MG63 (cell line): Measurements from ENCODE around the gene PRR14. TPM values are rescaled to one million over a fixed set of nuclear protein-coding genes. Genes with fewer than 3 reads are reported as not detected.
A peak's percentile ranks its signal among the peaks of the same experiment; 100 is the strongest.
"Not testable (repeated sequence)": the region's sequence is repeated elsewhere in the genome, so short reads cannot be mapped to it uniquely, and the experiment has no call there.

ENCODE experiments used
- DNase-seq: peaks from one replicate; pipeline ENCODE4 v3.0.0-alpha.2; 2020
- H3K27me3 ChIP-seq: fragments of 250-450 bp; sonication (Bioruptor Pico); 2 replicates; pipeline ENCODE4 v1.5.1; 2020; ENCODE audit warnings: mild to moderate bottlenecking, moderate library complexity
- H3K36me3 ChIP-seq: fragments of 250-450 bp; sonication (Bioruptor Pico); 2 replicates; pipeline ENCODE4 v1.5.1; 2020; ENCODE audit warnings: mild to moderate bottlenecking, moderate library complexity
- H3K4me3 ChIP-seq: fragments of 250-450 bp; sonication (Bioruptor Pico); 2 replicates; pipeline ENCODE4 v1.5.1; 2020; ENCODE audit warnings: mild to moderate bottlenecking, moderate library complexity
- H3K9me3 ChIP-seq: fragments of 250-450 bp; sonication (Bioruptor Pico); 2 replicates; pipeline ENCODE4 v1.5.1; 2020; ENCODE audit warnings: mild to moderate bottlenecking, moderate library complexity
- total RNA-seq: library from RNA; depleted of rRNA; stranded (reverse); fragments of >200 nt; shearing (Covaris generic); gene quantifications from 2 replicates; pipeline ENCODE4 v1.2.3, GENCODE V29; 2014; ENCODE audit warnings: low replicate concordance

PRR14 gene
- total RNA-seq, 1 experiment from 2014 or later: 5.3 TPM

DNA sequence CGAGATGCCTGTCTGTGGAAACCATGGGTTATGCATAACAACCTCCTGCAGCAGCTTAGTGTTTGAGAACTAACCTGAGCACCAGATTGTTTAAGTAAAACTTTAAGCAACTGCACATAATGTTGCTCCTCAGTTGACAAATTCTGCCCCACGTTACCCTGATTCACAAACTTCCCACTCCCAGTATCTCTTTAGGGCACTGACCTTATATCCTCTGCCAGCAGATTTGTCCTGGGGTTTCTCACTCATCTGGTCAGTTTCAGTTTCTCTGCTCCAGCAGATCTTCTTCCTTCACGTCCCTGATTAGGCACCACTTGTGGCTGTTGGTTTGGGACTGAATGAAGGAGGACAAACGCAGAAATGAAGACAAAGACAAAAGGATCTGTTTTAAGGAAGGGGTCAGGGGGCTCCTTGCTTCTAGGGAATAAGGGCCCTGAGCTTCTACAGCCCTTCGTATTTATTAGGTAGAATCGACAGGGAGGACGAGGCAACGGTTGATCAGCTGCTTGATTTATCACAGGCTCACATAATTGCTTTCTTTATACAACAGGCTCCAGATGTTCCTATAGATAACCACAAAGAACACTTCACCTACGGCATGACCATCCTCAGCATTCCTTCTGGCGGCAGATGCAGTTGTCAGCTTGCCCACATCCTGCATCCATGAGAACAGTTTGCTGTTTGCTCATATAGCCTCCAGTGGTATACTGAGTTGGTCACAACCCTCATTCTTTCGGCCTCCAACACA is 27.1 kb upstream of the PRR14 start:
- Histone ChIP-seq H3K36me3 (no peaks in the 10 kb centered on the region), H3K9me3 (peaks cover 16% of the 10 kb centered on the region), H3K4me3 (no peak overlapping the region), H3K27me3 (no peaks in the 10 kb centered on the region)
- no peak for DNase-seq

DNA sequence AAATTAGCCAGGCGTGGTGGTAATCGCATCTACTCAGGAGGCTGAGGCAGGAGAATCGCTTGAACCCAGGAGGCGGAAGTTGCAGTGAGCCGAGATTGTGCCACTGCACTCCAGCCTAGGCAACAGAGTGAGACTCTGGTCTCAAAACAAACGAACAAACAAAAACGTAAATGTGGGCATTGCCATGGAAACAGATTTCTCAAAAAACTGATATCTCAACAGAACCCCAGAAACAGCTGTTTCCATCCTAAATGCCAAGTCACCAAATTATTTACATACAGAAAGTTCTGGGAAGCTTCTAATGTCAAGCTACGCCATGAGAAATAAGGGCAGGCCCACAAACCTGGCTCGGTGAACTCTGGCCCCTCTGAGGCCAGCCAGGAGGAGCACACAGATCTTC is 24.5 kb upstream of the PRR14 start:
- no peak for DNase-seq
- Histone ChIP-seq H3K9me3 (peaks cover 15% of the 10 kb centered on the region), H3K27me3 (no peaks in the 10 kb centered on the region), H3K4me3 (no peak overlapping the region), H3K36me3 (no peaks in the 10 kb centered on the region)

DNA sequence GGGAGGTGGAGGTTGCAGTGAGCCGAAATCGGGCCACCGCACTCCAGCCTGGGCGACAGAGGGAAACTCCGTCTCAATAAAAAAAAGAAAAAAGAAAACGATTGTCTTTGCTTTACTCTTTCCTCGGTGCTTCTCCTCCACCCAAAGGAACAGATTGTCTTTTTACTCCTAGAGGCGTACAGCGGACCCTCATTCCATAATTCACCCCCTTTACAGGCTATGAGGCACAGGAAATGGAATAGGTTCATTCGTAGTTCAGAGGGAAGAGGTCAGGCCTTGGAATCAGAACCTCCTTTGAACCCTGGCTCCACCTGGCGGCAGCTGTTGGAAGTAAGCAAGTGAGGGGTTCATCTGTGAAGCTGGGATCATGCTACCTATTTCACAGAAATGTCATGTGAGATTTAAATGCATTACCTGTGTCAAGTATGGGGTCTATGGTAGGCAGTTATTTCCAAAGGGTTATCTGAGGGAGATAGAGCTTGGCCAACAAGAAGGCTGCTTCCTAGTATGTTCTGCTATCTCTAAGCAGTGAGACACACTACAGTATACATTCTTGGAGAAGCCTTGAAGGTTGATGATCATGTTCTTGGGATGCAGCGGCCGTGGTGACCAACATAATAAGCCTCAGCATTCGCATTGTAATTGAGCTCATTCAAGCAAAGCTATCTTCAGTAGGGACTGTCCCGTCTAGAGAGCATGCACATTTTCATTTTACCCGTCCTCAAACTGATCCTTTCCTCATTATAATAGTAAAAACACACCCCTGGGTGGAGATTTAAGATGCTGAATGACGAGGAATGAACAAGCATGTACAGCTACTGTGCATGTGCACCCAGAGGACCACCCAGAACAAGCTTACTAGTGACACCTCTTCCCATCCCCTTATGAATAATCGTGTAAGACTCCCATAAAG is 21.9 kb upstream of the PRR14 start:
- DNase-seq: peak; percentile 74
- Histone ChIP-seq H3K36me3 (no peaks in the 10 kb centered on the region), H3K27me3 (no peaks in the 10 kb centered on the region), H3K9me3 (peaks cover 4% of the 10 kb centered on the region), H3K4me3 (no peak overlapping the region)

DNA sequence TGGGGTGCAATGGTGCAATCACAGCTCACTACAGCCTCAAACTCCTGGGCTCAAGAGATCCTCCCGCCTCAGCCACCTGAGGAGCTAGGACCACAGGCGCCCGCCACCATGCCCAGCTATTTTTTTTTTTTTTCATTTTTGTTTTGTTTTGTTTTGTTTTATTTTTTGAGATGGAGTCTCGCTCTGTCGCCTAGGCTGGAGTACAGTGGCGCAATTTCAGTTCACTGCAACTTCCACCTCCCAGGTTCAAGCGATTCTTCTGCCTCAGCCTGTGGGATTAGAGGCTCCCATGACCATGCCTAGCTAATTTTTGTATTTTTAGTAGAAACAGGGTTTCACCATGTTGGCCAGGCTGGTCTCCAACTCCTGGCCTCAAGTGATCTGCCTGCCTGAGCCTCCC is 18.3 kb upstream of the PRR14 start:
- not testable (repeated sequence) for DNase-seq, H3K27me3 ChIP-seq, H3K9me3 ChIP-seq, H3K4me3 ChIP-seq, H3K36me3 ChIP-seq

GRCh38 chr16:30633526-30633925 is 17.2 kb upstream of the PRR14 start:
- peak overlapping the region; percentile 66 for H3K4me3 ChIP-seq
- no peaks in the 10 kb centered on the region for H3K9me3 ChIP-seq
- no peaks in the 10 kb centered on the region for H3K36me3 ChIP-seq
- no peak for DNase-seq
- H3K27me3 ChIP-seq: no peaks in the 10 kb centered on the region

- no peaks in the 10 kb centered on the region for H3K9me3 ChIP-seq
- no peak overlapping the region for H3K4me3 ChIP-seq
- no peaks in the 10 kb centered on the region for H3K36me3 ChIP-seq
- DNase-seq: no peak
- no peaks in the 10 kb centered on the region for H3K27me3 ChIP-seq
Measured at GRCh38 chr16:30636599-30636998, 14.2 kb upstream of the PRR14 start.

DNA sequence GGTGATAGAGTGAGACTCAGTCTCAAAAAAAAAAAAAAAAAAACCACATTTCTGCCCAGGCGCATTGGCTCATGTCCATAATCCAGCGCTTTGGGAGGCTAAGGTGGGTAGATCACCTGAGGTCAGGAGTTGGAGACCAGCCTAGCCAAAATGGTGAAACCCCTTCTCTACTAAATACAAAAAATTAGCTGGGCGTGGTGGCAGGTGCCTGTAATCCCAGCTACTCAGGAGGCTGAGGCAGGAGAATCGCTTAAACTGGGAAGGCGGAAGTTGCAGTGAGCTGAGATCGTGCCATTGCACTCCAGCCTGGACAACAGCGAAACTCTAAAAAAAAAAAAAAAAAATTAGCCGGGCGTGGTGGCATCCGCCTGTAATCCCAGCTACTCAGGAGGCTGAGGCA is 13.6 kb upstream of the PRR14 start:
- H3K4me3 ChIP-seq, H3K27me3 ChIP-seq, DNase-seq, H3K9me3 ChIP-seq, H3K36me3 ChIP-seq: not testable (repeated sequence)

DNA sequence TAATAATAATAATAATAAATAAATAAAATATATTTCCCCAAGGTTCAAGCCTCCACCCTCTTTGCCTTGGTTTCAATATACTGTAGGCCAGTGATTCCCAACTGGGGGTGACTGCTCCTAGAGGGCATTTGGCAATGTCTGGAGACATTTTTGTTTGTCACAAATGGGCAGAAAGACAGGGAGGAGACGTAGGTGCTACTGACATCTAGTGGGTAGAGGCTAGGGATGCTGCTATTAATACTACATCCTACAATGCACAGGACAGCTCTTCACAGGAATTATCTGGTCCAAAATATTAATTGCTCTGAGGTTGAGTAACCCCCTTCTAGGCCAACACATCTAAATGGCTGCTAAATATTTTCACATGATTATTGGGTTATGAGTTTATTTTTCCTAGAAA is 12.8 kb upstream of the PRR14 start:
- Histone ChIP-seq H3K36me3 (no peaks in the 10 kb centered on the region), H3K9me3 (no peaks in the 10 kb centered on the region), H3K27me3 (no peaks in the 10 kb centered on the region), H3K4me3 (no peak overlapping the region)
- peak; percentile 43 for DNase-seq

- no peaks in the 10 kb centered on the region for H3K36me3 ChIP-seq
- H3K27me3 ChIP-seq: no peaks in the 10 kb centered on the region
- H3K9me3 ChIP-seq: no peaks in the 10 kb centered on the region
- H3K4me3 ChIP-seq: no peak overlapping the region
- no peak for DNase-seq
Measured at GRCh38 chr16:30641378-30641982, 9.3 kb upstream of the PRR14 start.

GRCh38 chr16:30644334-30644830 is 6.4 kb upstream of the PRR14 start:
- Histone ChIP-seq H3K9me3 (no peaks in the 10 kb centered on the region), H3K27me3 (no peaks in the 10 kb centered on the region), H3K36me3 (no peaks in the 10 kb centered on the region), H3K4me3 (no peak overlapping the region)
- DNase-seq: no peak

GRCh38 chr16:30645727-30646126 is 5.0 kb upstream of the PRR14 start:
- H3K36me3 ChIP-seq: no peaks in the 10 kb centered on the region

DNA sequence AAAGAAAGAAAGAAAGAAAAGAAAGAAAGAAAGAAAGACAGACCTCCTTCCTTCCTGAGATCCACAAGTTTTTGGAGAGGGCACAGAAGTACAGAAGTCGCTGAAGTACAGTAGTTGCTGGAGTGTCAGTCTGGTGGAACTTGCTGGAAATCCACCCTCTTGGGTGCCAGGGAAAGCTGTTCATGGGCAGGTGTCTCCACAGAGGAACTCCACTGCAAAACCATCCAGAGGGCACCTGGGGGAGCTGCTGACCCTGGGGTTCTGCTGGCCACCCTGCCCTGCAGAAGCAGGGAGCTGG is 3.5 kb upstream of the PRR14 start:
- Histone ChIP-seq H3K27me3 (no peaks in the 10 kb centered on the region), H3K4me3 (no peak overlapping the region), H3K9me3 (no peaks in the 10 kb centered on the region), H3K36me3 (no peaks in the 10 kb centered on the region; the same call in 1 of the 2 replicates)
- DNase-seq: no peak

More at GRCh38 chr16:30645727-30646126, 5.0 kb upstream of the PRR14 start:
- Histone ChIP-seq H3K9me3 (no peaks in the 10 kb centered on the region), H3K27me3 (no peaks in the 10 kb centered on the region), H3K4me3 (no peak overlapping the region)
- no peak for DNase-seq

DNA sequence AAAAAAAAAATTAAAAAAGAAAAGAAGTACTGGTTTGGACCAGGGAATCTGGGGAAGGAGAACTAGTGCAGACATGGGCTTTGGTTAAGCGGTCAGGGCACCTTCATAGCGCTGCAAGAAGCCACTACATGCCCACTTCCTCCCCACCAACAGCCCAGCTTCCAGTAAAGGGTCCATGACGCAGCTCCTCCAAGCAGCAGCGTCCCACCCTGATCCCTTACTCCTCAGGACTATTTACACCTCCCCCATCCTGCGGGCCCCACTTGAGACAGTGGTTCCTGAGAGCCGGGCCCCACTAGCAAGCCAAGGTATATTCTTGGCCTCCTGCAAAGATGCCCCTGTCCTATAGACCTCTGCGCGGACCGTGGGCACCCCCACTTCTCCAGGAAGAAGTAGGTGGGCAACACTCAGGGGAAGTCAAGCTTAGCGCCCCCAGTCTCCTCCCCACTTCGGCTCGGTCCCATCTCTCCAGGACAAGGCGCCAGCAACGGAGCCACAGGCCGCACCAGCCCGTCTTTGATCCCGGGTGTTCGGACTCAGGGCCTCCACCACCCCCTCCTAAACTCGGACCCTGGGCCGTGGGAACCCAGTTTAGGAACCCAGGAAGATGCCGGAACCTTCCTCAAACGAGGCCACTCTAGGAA is 913 bp upstream of the PRR14 start:
- peak overlapping the region; percentile 61 for H3K4me3 ChIP-seq
- H3K9me3 ChIP-seq: no peaks in the 10 kb centered on the region
- peaks cover 18% of the 10 kb centered on the region for H3K36me3 ChIP-seq
- no peak for DNase-seq
- no peaks in the 10 kb centered on the region for H3K27me3 ChIP-seq

- H3K4me3 ChIP-seq: peak overlapping the region; percentile 61
- no peaks in the 10 kb centered on the region for H3K9me3 ChIP-seq
- peaks cover 34% of the 10 kb centered on the region for H3K36me3 ChIP-seq
- no peaks in the 10 kb centered on the region for H3K27me3 ChIP-seq
- DNase-seq: peak; percentile 78
Measured at GRCh38 chr16:30651124-30652004, 604 bp downstream of the PRR14 start.

DNA sequence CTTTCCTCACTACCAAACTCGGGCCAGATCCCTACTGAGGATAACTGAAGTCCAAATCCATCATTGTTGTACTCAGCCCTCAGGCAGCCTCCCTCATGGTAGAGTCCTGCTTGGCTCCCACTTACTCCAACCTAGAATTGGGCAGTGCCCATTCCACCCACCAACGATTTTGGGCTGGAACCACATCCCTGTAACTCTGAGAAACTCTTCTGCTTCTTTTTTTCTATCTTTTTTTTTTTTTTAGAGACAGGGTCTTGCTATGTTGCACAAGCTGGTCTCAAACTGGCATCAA is 1.2 kb downstream of the PRR14 start:
- Histone ChIP-seq H3K9me3 (no peaks in the 10 kb centered on the region), H3K4me3 (peak overlapping the region; percentile 61), H3K36me3 (peaks cover 34% of the 10 kb centered on the region), H3K27me3 (no peaks in the 10 kb centered on the region)
- no peak for DNase-seq

DNA sequence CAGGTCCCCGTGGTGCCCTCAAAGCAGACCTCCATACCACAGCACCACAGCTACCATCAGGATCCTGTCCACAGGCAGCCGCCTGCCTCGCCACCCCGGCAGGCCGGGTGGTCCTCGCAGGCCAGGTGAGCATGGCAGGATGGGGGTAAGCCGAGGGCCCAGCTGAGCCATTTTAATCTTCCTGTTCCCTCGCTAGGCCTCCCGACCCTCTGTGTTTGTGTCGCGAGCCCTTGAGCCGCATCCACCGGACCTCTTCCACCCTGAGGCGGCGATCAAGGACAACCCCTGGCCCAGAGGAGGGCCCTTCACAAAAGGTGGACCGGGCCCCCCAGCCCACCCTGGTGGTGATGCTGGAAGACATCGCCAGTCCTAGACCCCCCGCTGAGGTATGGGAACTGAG is 2.0 kb downstream of the PRR14 start:
- no peak for DNase-seq
- H3K9me3 ChIP-seq: no peaks in the 10 kb centered on the region
- no peak overlapping the region for H3K4me3 ChIP-seq
- H3K27me3 ChIP-seq: no peaks in the 10 kb centered on the region
- peaks cover 36% of the 10 kb centered on the region for H3K36me3 ChIP-seq
